Anterior cingulate cortex (tissue), 58 donors: Measurements from ENCODE around the gene NUDT4B.
"Not testable (repeated sequence)": the region's sequence is repeated elsewhere in the genome, so short reads cannot be mapped to it uniquely, and the experiment has no call there.

Experiments
- DNase-seq, 58 donors: peaks; one replicate each; lab custom pipeline; 2025; lab: John Stamatoyannopoulos, UW

The NUDT4B gene

GRCh38 chr1:148748563-148749334 lies at the start of gene NUDT4B:
NUDT4B (plus strand) TSS chr1:148748774; CDS start chr1:148748953, 179 bp downstream.
- DNase-seq: not testable (repeated sequence)

GRCh38 chr1:148699357-148699756 lies 49.2 kb upstream of the NUDT4B start:
- not testable (repeated sequence) for DNase-seq

GRCh38 chr1:148702242-148702641 lies 46.3 kb upstream of the NUDT4B start:
- not testable (repeated sequence) for DNase-seq

- DNase-seq: not testable (repeated sequence)
Observed at GRCh38 chr1:148703973-148704591, 44.5 kb upstream of the NUDT4B start.

GRCh38 chr1:148705316-148705948 lies 43.1 kb upstream of the NUDT4B start:
- not testable (repeated sequence) for DNase-seq

GRCh38 chr1:148708779-148709333 lies 39.7 kb upstream of the NUDT4B start:
- DNase-seq: not testable (repeated sequence)

GRCh38 chr1:148710772-148711523 lies 37.6 kb upstream of the NUDT4B start:
- not testable (repeated sequence) for DNase-seq

GRCh38 chr1:148712353-148712752 lies 36.2 kb upstream of the NUDT4B start:
- not testable (repeated sequence) for DNase-seq

GRCh38 chr1:148715518-148715917 lies 33.1 kb upstream of the NUDT4B start:
- DNase-seq: not testable (repeated sequence)

- not testable (repeated sequence) for DNase-seq
Observed at GRCh38 chr1:148716966-148717520, 31.5 kb upstream of the NUDT4B start.

GRCh38 chr1:148720918-148721317 lies 27.7 kb upstream of the NUDT4B start:
- not testable (repeated sequence) for DNase-seq

GRCh38 chr1:148722758-148723157 lies 25.8 kb upstream of the NUDT4B start:
- not testable (repeated sequence) for DNase-seq

GRCh38 chr1:148723515-148723914 lies 25.1 kb upstream of the NUDT4B start:
- not testable (repeated sequence) for DNase-seq

- not testable (repeated sequence) for DNase-seq
Observed at GRCh38 chr1:148724872-148725271, 23.7 kb upstream of the NUDT4B start.

GRCh38 chr1:148727862-148728261 lies 20.7 kb upstream of the NUDT4B start:
- not testable (repeated sequence) for DNase-seq

- not testable (repeated sequence) for DNase-seq
Observed at GRCh38 chr1:148729128-148729527, 19.4 kb upstream of the NUDT4B start.

- DNase-seq: not testable (repeated sequence)
Observed at GRCh38 chr1:148729541-148729940, 19.0 kb upstream of the NUDT4B start.

GRCh38 chr1:148732277-148732676 lies 16.3 kb upstream of the NUDT4B start:
- not testable (repeated sequence) for DNase-seq

- not testable (repeated sequence) for DNase-seq
Observed at GRCh38 chr1:148733585-148734310, 14.8 kb upstream of the NUDT4B start.
